ENCODE measurements around the gene NADK2. TPM values are rescaled to one million over a fixed set of nuclear protein-coding genes. Genes with fewer than 3 reads are reported as not detected.
"Not testable (repeated sequence)": the region's sequence is repeated elsewhere in the genome, so short reads cannot be mapped to it uniquely, and the experiment has no call there.

The NADK2 gene
- total and polyA plus RNA-seq, 2 donors (not counting 3 experiments of a cell fraction or from before 2014, with no cell fraction given) = 4.0 to 20.3 TPM

DNA sequence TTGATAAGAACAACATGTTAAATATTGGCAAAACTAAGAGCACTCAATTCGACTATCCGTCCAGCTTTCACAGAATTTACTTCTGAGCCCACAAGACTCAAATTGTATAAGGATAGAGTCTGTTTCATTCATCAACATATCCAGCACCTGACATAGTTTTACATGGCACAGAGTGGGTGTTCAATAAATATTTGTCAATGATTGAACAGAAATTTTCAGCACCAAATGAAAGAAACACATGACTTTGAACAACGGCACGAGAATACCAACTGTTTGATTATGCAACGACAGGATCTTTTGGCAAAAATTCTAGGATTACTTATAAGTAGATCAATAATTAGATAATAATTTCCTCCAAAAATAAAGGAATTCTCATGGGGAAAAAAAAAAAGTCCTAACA, 48.0 kb downstream of the NADK2 start:
- H3K9me1 ChIP-seq (replicated peaks; ENCODE audit: control insufficient read depth, extremely low read depth, insufficient read depth, low read length) = no peaks in the 10 kb centered on the region
- H3K4me2 ChIP-seq (ENCODE audit: insufficient read depth, low read length) = no peak overlapping the region
- CTCF ChIA-PET = interaction anchor here (1.2 kb wide), 1 partner anchor 16 kb away, joined by 3 read pairs; no protein-coding TSS in a partner anchor
- H3K9ac ChIP-seq (replicated peaks; ENCODE audit: extremely low read depth, insufficient read depth, low read length) = no peak overlapping the region
- H3K4me1 ChIP-seq (ENCODE audit: control insufficient read depth, extremely low read depth, insufficient read depth, low read length) = no peaks in the 10 kb centered on the region
- H3K27me3 ChIP-seq (ENCODE audit: control insufficient read depth in 2 of 2, insufficient read depth in 2 of 2, low read length in 2 of 2) = no peaks in the 10 kb centered on the region
- POLR2A ChIA-PET = interaction anchor here (0.6 kb wide), 1 partner anchor 81 kb away, joined by 6 read pairs; no protein-coding TSS in a partner anchor
- no peaks in the 10 kb centered on the region for H3K9me3 ChIP-seq (replicated peaks; ENCODE audit: control insufficient read depth, insufficient read depth, low read length)
- TF ChIP-seq JUN (IDR thresholded peaks at IDR 0.05; ENCODE audit: borderline replicate concordance, insufficient read depth, insufficient read length, low read depth) (no peak), FOS (IDR thresholded peaks at IDR 0.05; ENCODE audit: borderline replicate concordance, insufficient read depth, low read length) (no peak)
- no peaks in the 10 kb centered on the region for H3K79me2 ChIP-seq (ENCODE audit: control insufficient read depth, insufficient read depth, low read length)
- FAIRE-seq (no peak), DNase-seq (ENCODE audit: low read depth, low spot score) (no peak)
- intact Hi-C loops (cut with micrococcal nuclease) (no loop called here), dilution Hi-C loops (cut with MboI; ENCODE audit: extremely low pct_ligation_motif_present, low sequenced_read_pairs) (no loop called here)
- BruUV-seq (replicated peaks) = no TSS peak
- no peak overlapping the region for H3K4me3 ChIP-seq (replicated peaks in 1 of 3; ENCODE audit: insufficient read depth in 1 of 3, low read depth in 1 of 3, low read length in 3 of 3)
- H3K27ac ChIP-seq (ENCODE audit: insufficient read depth, low read depth, low read length) = no peak overlapping the region
- H4K20me1 ChIP-seq (replicated peaks; ENCODE audit: control insufficient read depth, extremely low read depth, insufficient read depth, low read length) = no peaks in the 10 kb centered on the region
- peaks cover 0 to 9% of the 10 kb centered on the region in 2 experiments for H3K36me3 ChIP-seq (ENCODE audit: control insufficient read depth in 2 of 2, extremely low read depth in 1 of 2, insufficient read depth in 2 of 2, low read length in 2 of 2)
- no peak overlapping the region for H2AFZ ChIP-seq (ENCODE audit: low read depth, low read length)

DNA sequence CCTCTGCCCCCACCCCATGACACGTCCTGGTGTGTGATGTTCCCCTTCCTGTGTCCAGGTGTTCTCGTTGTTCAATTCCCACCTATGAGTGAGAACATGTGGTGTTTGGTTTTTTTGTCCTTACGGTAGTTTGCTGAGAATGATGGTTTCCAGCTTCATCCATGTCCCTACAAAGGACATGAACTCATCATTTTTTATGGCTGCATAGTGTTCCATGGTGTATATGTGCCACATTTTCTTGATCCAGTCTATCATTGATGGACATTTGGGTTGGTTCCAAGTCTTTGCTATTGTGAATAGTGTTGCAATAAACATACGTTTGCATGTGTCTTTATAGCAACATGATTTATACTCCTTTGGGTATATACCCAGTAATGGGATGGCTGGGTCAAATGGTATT, 57.3 kb downstream of the NADK2 start:
- H3K27ac ChIP-seq (ENCODE audit: insufficient read depth, low read depth, low read length); CTCF ChIA-PET; H3K4me3 ChIP-seq (replicated peaks in 1 of 3; ENCODE audit: insufficient read depth in 1 of 3, low read depth in 1 of 3, low read length in 3 of 3); BruUV-seq (replicated peaks); H3K4me1 ChIP-seq (ENCODE audit: control insufficient read depth, extremely low read depth, insufficient read depth, low read length); H3K27me3 ChIP-seq (ENCODE audit: control insufficient read depth in 2 of 2, insufficient read depth in 2 of 2, low read length in 2 of 2); FAIRE-seq; DNase-seq (ENCODE audit: low read depth, low spot score); H3K9me3 ChIP-seq (replicated peaks; ENCODE audit: control insufficient read depth, insufficient read depth, low read length); H4K20me1 ChIP-seq (replicated peaks; ENCODE audit: control insufficient read depth, extremely low read depth, insufficient read depth, low read length); H2AFZ ChIP-seq (ENCODE audit: low read depth, low read length); H3K9ac ChIP-seq (replicated peaks; ENCODE audit: extremely low read depth, insufficient read depth, low read length); POLR2A ChIA-PET; H3K79me2 ChIP-seq (ENCODE audit: control insufficient read depth, insufficient read depth, low read length); intact Hi-C loops (cut with micrococcal nuclease); H3K4me2 ChIP-seq (ENCODE audit: insufficient read depth, low read length); dilution Hi-C loops (cut with MboI; ENCODE audit: extremely low pct_ligation_motif_present, low sequenced_read_pairs); H3K9me1 ChIP-seq (replicated peaks; ENCODE audit: control insufficient read depth, extremely low read depth, insufficient read depth, low read length): not testable (repeated sequence)
- H3K36me3 ChIP-seq (ENCODE audit: control insufficient read depth in 2 of 2, extremely low read depth in 1 of 2, insufficient read depth in 2 of 2, low read length in 2 of 2) = peaks cover 0 to 10% of the 10 kb centered on the region in 2 experiments

Data from endothelial cell of umbilical vein (primary cell).